Psoas muscle (tissue), 8 donors: Measurements from ENCODE around the gene CPD. TPM values are rescaled to one million over a fixed set of nuclear protein-coding genes. Genes with fewer than 3 reads are reported as not detected.

Experiments used
- ATAC-seq, 4 donors: fragments of 200-7000 bp; cut with Tn5 transposase; one replicate each; pipeline ENCODE4 v1.9.1; 2020; ENCODE audit warnings: moderate library complexity in 3 of 4, mild to moderate bottlenecking in 2 of 4
- DNase-seq, 2 donors: peaks; one replicate each; pipeline ENCODE4 v3.0.0-alpha.2; 2020
- H3K27ac ChIP-seq: fragments of 200-600 bp; one replicate; pipeline ENCODE4 v1.8.0; 2022
- H3K27me3 ChIP-seq, 3 donors: fragments of 200-600 bp in 1 of 3; one replicate each; pipeline versions ENCODE4 v1.6.1 to v1.8.0; 2013 to 2022; ENCODE audit warnings: low read length in 2 of 3, mild to moderate bottlenecking in 2 of 3, moderate library complexity in 1 of 3; ENCODE audit not compliant: insufficient read depth in 3 of 3
- H3K36me3 ChIP-seq, 2 donors: fragments of 200-600 bp in 1 of 2; one replicate each; pipeline versions ENCODE4 v1.6.1 to v1.8.0; 2013 to 2022; ENCODE audit warnings: low read depth in 1 of 2, mild to moderate bottlenecking in 1 of 2, moderate library complexity in 1 of 2; ENCODE audit not compliant: insufficient read depth in 1 of 2
- H3K4me1 ChIP-seq: fragments of 200-600 bp; one replicate; pipeline ENCODE4 v1.8.0; 2022
- H3K4me3 ChIP-seq: fragments of 200-600 bp; one replicate; pipeline ENCODE4 v1.8.0; 2022; ENCODE audit warnings: mild to moderate bottlenecking
- H3K9me3 ChIP-seq: fragments of 200-600 bp; one replicate; pipeline ENCODE4 v1.8.0; 2022
- WGBS, 3 donors: extraction: QIAGEN DNeasy Blood & Tissue Kit; methylation state at CpG; one replicate each; pipeline versions ENCODE4 v1.1.6 to v1.1.7; 2013; 5-methylcytosine and 5-hydroxymethylcytosine counted together
- intact Hi-C, 2 donors: fragments of 100-400 bp; cut with DNase I; formaldehyde crosslinking; loops; one replicate each; pipeline versions ENCODE4 v1.11.0 to v1.14.2; 2022
- polyA plus RNA-seq, 3 donors: library from polyadenylated mRNA; stranded (reverse); fragments of 200-250 nt; gene quantifications; one replicate each; pipeline ENCODE4 v1.2.3, GENCODE V29; 2013
- total RNA-seq, 4 donors: library from RNA; stranded (reverse); fragmentation: NEBNext Ultra II Directional in 2 of 4; extraction: Animal tissue kit (Norgen Biotek cat#: 25700) in 2 of 4; gene quantifications; one replicate each; pipeline versions ENCODE4 v1.2.1 to v1.2.4, GENCODE V29; 2021 to 2023
- TF ChIP-seq, protein P1 (sequence below): fragments of 200-600 bp; IDR thresholded peaks from one replicate; pipeline ENCODE4 v1.8.0; 2022; ENCODE audit warnings: antibody characterized with exemption
- donor health status: healthy with polysubstance abuse.
- donor health status: DM: no; HTN: no; CAD: no; lungs with moderate emphysema.
- donor health status: Bipolar disorder and iron deficiency.
- donor health status: healthy.
- donor health status: DM: yes; HTN: yes; CAD: no.
- donor health status: DM: no; HTN: no; CAD: no.
- donor health status: DM: no; HTN: no; CAD: no.
- donor health status: DM: yes; HTN: yes; CAD: no.

The CPD gene
- total and polyA plus RNA-seq, 7 donors, result 5.6 to 29.3 (median 18.6) TPM

DNA sequence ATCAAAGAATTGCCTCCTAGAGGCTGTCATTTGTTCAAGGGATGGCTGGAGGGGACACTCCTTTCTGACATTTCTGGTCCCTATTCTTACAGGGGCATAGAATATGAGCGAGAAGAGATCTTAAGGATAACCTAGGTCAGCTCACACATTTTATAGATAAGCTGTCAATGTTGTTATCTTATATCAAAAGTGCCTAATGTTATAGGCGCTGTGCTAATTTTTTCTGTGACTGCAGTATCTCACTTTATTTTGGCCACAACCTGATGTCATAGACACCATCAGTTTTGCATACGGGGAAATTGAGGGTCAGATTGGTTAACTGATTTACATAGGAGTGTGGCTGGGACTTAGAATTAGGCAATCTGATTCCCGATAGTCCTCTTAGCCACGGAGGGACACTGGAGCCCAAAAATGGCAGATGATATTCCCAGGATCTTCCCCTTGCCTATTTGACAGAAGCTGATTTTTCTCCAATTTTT is 1.2 kb downstream of the CPD start:
- intact Hi-C loops, result no loop called here
- TF ChIP-seq, protein P1, sequence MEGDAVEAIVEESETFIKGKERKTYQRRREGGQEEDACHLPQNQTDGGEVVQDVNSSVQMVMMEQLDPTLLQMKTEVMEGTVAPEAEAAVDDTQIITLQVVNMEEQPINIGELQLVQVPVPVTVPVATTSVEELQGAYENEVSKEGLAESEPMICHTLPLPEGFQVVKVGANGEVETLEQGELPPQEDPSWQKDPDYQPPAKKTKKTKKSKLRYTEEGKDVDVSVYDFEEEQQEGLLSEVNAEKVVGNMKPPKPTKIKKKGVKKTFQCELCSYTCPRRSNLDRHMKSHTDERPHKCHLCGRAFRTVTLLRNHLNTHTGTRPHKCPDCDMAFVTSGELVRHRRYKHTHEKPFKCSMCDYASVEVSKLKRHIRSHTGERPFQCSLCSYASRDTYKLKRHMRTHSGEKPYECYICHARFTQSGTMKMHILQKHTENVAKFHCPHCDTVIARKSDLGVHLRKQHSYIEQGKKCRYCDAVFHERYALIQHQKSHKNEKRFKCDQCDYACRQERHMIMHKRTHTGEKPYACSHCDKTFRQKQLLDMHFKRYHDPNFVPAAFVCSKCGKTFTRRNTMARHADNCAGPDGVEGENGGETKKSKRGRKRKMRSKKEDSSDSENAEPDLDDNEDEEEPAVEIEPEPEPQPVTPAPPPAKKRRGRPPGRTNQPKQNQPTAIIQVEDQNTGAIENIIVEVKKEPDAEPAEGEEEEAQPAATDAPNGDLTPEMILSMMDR, result no peak
- H3K9me3 ChIP-seq, result no peaks in the 10 kb centered on the region
- ATAC-seq, result no peak
- peaks cover 43% of the 10 kb centered on the region for H3K4me1 ChIP-seq
- DNase-seq, result no peak
- 11 to 19% (median 16%) methylated on average over 5 of the region's 5 CpGs for WGBS, 3 donors
- H3K27ac ChIP-seq, result peak overlapping the region; percentile 86
- no peaks in the 10 kb centered on the region for H3K27me3 ChIP-seq
- peak overlapping the region; percentile 95 for H3K4me3 ChIP-seq
- peaks cover 0 to 1% of the 10 kb centered on the region in 2 donors for H3K36me3 ChIP-seq

DNA sequence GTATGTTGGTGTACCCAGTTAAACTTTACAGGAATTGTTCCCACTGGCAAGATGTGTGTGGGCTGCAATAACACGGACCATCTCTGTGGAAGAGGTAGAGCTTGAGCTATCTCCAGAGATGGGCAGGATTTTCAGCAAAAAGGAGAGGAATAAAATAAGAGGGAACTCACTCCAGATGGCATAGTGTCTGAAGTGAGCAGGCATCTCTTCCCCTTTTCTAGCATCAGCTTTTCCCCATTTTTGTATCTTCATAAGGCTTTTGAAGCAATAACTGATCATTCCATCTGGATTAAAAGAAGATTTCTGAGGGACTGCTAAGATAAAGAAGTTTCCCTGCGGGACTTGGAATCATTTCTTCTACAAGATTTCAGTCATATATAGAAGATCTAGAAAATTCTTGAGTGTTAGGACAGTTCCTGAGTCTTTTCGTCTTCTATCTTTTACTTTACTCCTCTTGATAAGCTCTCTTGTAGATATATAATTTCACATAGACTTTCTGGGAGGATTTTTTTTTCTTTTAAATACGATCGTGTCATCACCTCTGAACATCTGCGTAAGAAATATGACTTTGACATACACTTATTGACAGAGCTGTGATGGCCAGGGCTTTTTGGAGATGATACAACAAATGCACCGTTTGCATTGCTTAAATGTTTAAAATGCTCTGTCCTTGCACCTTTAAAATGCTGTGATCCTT is 2.1 kb downstream of the CPD start:
- TF ChIP-seq, protein P1, result no peak

DNA sequence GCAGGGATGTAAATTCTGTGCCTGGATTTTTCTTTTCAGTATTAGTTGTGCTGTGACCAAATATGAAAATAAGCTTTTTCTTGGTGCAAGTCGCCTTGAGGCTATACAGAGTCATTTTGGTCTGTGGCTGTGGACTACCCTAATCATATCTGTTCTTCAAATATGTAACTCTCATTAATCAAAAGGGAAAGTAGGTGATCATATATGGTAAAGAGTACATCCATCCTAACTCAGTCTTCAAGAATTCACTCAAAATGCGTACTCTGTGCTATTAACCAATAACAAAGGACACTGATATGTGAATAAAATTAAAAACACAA is 2.6 kb downstream of the CPD start:
- no peak for ATAC-seq
- intact Hi-C loops, result no loop called here
- DNase-seq, result no peak
- TF ChIP-seq, protein P1, result no peak
- peaks cover 0 to 15% of the 10 kb centered on the region in 2 donors for H3K36me3 ChIP-seq
- H3K9me3 ChIP-seq, result no peaks in the 10 kb centered on the region
- H3K4me1 ChIP-seq, result peaks cover 43% of the 10 kb centered on the region
- no peak overlapping the region for H3K27ac ChIP-seq
- H3K4me3 ChIP-seq, result peak overlapping the region; percentile 95
- H3K27me3 ChIP-seq, result no peaks in the 10 kb centered on the region
- WGBS, 3 donors, result 78 to 82% (median 80%) methylated on average over 2 of the region's 2 CpGs

More for the DNA sequence above, 2.1 kb downstream of the CPD start:
- H3K27me3 ChIP-seq, result no peaks in the 10 kb centered on the region
- DNase-seq, result no peak
- peak overlapping the region; percentile 86 for H3K27ac ChIP-seq
- WGBS, 3 donors, result 39 to 60% (median 49%) methylated on average over 7 of the region's 7 CpGs
- peak overlapping the region; percentile 95 for H3K4me3 ChIP-seq
- intact Hi-C loops, result no loop called here
- H3K4me1 ChIP-seq, result peaks cover 43% of the 10 kb centered on the region
- H3K36me3 ChIP-seq, result peaks cover 0 to 10% of the 10 kb centered on the region in 2 donors
- no peaks in the 10 kb centered on the region for H3K9me3 ChIP-seq
- no peak for ATAC-seq

DNA sequence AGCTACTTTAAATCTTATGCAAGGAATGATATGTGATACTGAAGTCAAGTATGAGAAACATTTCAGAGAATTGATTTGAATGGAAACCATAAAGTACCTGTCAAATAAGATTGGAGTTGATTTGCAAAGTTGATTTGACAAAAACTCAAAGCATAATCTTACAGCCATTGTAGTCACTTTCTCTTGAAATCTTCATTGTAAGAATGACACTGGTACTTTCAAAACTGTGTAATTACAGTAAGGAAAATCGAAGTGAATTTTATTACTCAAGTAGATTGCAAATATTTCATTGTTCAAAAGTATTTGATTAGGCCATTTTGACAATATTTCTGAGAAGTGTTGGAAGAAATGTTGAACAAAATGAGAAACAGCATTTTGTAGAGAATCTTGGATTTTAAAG is 3.6 kb downstream of the CPD start:
- intact Hi-C loops, result no loop called here
- Histone ChIP-seq H3K4me3 (peak overlapping the region; percentile 95), H3K27me3 (no peaks in the 10 kb centered on the region), H3K9me3 (no peaks in the 10 kb centered on the region), H3K4me1 (peaks cover 43% of the 10 kb centered on the region), H3K36me3 (peaks cover 0 to 25% of the 10 kb centered on the region in 2 donors), H3K27ac (no peak overlapping the region)
- ATAC-seq (no peak), DNase-seq (no peak)
- TF ChIP-seq, protein P1, result no peak
- 79 to 94% (median 86%) methylated on average over 1 of the region's 1 CpG for WGBS, 3 donors
